Activated T-helper 9 cell treated with anti-CD3 and anti-CD28 coated beads, Interleukin-2, amount 50 U/mL, for 16 hours (primary cell): ENCODE data around the gene GMEB2.
A peak's percentile ranks its signal among the peaks of the same experiment; 100 is the strongest.
"Not testable (repeated sequence)": the region's sequence is repeated elsewhere in the genome, so short reads cannot be mapped to it uniquely, and the experiment has no call there.

Experiments
- DNase-seq: peaks from one replicate; pipeline ENCODE4 v3.0.0-alpha.2; 2020; ENCODE audit warnings: low read depth

The GMEB2 gene

DNA sequence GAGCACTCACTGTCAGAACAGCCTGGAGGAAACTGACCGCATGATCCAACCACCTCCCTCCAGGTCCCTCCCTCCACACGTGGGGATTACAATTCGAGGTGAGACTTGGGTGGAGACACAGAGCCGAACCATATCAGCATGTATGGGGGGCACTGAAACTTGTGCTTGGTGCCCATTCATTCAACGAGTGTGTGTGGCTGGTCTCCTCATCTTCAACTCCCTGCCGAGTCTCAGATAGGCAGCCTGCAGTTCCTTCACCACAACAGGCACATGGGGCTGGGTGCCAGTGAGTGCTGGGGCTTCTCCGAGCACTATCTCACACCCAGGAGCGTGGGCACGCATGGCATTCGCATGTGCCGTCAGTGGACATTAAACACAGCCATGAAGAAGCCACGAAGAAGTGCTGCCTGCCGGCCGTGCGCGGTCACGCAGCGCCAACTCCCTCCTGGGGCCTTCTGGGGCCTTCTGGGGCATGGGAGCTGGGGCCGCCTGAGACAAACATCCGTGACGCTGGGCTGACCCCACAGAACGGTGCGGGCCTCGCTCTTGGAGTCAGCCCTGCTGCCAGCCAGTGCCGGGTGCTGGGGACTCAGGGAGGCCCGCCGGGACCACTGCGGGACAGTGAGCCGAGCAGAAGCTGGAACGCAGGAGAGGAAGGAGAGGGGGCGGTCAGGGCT, 30.5 kb upstream of the GMEB2 start:
- DNase-seq: no peak

DNA sequence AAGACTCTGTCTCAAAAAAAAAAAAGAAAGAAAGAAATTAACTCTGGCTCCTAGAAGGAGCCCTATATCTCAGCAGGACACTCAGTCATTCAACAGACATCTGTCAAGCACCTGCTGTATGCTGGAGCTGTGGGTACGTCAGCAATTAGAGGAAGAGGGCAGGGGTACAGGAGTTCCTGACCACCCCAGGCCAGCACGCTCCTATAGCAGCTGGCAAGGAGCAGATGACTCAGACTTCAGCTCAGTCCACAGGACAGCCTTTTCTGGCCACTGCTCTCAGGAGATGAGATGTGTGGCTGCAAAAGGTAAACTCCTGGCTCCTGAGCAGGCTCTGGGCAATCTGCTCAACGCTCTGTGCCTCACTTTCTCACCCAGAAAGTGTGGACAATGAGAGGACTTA, 29.6 kb upstream of the GMEB2 start:
- no peak for DNase-seq

DNA sequence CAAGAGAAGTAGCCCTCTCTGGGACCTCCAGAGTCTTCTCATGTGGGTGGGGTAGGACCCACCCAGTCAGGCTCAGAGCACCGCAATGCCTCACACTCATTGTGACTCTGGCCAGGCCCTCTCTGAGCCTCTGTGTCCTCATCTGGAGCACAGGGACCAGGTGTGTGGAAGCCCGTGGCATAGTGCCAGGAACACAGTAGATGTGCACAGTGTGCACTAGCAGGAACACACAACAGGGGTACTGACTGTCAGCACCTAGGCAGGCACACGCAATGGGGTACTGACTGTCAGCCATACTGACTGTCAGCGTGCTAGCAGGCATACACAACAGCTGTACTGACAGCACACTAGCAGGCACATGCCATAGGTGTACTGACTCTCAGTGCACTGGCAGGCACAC, 28.3 kb upstream of the GMEB2 start:
- DNase-seq: no peak

DNA sequence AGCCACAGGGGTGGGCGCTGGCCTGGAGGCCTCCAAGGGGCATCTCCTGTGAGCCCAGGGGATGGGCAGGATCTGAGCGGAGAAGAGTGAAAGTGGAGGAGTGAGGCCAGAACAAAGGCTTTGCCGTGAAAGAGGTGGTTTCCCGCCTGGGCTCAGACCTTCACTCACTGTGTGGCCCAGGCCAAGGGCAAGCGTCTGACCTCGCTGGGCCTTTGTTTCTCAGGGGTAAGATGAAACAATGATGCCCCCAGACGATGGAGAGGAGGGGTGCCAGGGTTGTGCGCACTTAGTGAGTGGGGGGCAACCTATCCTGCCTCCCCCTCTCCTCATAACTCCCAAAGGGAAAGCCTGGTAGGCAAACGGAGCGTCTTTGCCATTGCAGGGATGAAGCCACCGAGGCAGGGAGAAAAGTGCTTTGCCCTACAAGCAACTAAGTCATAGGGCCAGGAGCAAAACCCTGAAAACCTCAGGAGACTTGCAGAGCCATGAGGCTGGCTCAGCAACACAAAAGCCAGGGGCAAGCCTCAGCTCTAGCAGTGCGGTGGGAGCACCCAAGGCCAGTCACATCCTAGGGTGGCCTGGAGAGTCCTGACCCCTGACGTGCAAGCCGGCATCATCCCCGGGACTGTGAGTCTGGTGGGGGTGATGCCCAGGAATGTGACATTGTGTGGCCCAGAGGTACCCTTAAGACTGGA, 27.2 kb upstream of the GMEB2 start:
- DNase-seq: no peak

DNA sequence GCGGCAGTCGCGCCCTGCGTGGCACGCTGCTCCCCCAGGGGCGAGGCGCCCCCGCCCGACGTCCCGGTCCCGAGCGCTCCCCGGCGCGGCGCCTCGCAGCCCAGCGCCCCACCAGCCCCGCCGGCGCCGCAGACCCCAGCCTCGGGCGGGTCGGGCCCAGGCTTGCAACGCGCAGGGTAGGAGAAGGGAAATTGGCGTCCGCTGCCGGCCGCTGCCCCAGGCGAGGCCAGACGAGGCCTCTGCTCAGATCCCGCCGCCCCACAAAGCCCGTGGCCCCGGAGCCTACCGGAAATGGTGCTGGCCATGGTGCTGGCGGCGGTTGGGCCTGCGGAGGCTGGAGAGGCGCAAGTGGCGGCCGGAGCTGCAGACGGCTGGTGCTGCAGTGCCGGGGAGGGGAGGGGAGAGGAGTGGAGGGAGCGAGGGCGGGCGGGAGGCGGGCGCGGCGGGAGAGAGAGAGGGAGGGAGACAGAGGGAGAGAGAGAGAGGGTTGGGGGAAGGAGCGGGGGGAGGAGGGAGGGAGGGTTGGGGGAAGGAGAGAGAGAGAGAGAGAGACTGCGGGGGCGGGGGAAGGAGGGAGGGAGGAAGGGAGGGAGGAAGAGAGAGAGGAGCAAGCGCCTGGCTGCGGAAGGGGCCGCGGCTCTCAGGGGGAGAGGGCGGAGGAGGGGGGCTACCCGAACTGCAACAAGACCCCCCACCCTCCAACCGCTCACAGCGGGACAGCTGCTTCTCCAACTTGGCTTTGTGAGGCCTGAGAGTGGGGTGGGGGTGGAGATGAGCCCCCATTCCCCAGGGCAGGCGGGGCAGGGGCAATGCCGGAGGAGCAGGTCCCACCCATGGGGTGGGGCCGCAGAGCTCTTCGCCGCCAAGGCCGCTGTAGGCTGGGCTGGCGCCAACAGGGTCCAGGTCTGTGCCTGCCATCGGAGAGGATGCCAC, 26.4 kb upstream of the GMEB2 start, which contains the start of gene STMN3:
Gene STMN3, minus strand, starts transcription at position 384 of the 933 bp plus-strand sequence. Its CDS starts 79 bp downstream, at position 305.
- DNase-seq: peak; percentile 53

DNA sequence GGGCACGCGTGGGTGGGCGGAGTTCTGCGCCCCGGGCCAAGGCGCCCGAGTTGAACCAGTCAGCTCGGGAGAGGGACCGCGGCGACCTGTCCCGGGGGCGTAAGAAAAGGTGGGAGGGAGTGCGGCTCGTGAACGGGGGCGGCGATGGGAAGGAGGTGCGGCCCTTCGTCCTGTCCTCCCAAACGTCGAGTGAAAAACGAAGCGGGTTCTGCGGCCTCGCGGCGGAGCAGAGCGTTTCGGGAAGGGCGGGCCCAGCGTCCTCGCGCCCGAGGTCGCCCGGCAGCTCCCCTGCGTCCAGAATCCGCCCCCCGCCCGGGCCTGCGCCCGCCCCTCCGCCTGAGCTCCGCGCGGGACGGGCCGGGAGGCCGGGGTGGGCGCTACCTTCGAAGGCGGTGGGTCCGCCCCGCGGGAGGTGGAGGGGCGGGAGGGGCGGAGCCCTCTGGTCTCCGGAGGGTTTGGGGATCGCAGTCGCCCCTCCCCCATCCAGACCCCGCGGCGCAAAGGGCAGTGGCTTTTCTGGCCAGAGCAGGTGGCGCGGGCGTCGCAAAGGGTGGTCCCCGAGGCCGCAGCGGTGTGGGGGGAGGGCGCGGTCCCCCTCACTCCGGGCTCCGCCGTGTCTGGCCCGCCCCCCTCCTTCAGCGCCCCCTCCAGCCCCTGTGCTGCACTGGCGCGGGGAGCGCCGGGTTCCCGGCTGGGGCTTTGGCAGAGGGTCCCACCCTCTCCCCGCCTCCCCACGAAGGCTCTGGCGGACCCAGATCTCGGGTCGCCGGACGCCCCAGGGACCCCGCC, 25.5 kb upstream of the GMEB2 start:
- DNase-seq: no peak

DNA sequence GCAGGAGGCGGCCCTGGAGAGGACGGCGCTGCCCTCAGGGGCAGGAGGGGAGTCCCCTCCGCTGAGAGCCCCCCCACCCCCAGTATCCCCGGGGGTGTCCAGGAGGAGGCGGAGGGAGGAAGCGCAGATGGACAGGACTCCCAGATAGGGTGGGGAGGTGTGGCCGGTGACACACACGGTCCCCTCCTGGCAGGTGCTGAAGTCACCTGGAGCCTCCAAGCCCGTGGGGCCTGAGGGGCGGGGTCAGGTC, 25.0 kb upstream of the GMEB2 start:
- DNase-seq: no peak

DNA sequence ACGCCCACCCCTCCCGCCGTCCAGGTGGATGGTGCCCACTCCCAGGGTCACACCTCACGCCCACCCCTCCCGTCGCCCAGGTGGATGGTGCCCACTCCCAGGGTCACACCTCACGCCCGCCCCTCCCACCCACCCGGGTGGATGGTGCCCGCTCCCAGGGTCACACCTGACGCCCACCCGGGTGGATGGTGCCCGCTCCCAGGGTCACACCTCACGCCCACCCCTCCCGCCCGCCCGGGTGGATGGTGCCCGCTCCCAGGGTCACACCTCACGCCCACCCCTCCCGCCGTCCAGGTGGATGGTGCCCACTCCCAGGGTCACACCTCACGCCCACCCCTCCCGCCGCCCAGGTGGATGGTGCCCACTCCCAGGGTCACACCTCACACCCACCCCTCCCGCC, 23.6 kb upstream of the GMEB2 start:
- not testable (repeated sequence) for DNase-seq

DNA sequence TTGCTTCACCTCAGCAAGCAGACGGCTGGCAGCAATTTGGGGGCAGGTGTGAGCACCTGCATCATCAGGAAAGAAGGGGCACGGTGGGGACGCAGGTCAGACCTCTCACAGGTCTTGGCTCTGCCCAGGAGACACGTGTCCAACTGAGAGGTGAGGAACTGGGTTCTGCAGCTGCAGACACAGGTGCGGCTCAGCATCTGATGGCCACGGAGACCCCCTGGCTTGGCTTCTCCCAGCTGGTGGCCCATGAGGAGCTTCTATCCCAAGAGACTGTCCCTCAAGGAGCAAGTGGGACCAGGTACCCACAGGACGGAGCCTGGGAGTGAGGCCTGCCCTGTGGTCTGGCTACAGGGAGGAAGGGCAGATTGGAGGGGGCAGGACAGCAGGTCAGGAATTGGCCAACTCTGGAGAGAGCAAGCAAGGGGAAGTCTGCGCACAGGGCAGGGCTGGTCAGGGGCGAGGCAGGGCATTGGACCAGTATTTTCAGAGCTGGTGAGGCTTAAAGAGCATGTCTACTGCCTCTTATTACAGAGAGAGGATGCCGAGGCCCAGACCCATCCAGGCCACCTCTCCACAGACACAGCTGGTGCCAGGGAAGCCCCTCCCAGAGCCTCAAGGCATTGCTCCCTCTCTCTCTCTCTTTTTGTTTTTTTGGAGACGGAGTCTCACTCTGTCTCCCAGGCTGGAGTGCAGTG, 22.1 kb upstream of the GMEB2 start:
- no peak for DNase-seq

DNA sequence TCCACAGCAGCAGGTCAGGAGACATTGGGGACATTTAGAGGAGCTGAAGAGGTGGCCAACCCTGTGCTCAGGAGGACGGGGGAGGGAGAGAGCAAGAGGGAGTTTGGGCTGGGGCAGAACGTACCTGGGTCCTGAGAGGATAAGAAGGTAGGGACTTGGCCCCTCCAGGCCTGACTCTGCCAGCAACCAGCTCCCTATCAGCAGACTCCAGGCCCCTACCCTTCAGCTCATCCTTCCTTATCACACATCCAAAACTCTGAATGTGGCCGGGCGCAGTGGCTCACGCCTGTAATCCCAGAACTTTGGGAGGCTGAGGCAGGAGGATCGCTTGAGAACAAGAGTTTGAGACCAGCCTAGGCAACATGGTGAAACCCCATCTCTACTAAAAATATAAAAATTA, 21.3 kb upstream of the GMEB2 start:
- DNase-seq: no peak

DNA sequence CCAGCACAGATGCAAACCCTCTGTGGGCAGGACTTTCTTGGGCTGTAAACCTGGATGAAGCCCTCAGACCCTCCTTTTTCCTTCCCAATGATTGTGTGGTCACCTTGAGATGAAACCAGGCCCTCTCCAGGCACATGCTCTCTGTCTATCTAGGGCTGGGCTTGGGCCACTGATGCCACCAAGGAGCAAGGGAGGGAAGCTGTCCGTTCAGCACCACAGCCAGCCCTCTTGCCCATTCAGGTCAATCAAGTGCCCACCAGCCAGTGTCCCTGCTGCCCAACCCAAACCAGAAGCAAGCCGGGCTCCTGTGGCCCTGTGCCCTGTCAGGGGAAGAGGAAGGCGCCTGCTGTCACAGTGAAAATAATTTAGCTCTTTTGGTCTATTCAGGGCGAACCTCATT, 18.3 kb upstream of the GMEB2 start:
- DNase-seq: no peak

DNA sequence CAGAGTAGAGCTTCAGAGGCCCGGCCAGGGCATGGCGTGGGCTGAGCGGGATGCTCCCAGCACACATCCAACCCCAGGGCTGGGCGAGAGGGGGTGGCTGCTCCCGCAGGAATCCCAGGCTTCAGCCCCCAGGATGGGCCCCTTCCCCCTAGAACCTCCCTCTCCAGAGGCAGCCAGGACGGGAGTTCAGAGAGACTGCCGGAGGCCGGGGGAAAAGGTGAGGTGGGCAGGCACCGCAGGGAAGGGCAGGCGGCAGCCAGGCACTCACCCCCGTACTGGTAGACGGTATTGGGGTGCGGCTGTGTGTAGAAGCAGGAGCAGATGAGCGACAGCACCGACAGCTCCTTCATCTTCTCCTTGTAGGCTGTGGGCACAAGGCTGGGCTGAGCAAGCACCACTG, 17.0 kb upstream of the GMEB2 start:
- DNase-seq: no peak

DNA sequence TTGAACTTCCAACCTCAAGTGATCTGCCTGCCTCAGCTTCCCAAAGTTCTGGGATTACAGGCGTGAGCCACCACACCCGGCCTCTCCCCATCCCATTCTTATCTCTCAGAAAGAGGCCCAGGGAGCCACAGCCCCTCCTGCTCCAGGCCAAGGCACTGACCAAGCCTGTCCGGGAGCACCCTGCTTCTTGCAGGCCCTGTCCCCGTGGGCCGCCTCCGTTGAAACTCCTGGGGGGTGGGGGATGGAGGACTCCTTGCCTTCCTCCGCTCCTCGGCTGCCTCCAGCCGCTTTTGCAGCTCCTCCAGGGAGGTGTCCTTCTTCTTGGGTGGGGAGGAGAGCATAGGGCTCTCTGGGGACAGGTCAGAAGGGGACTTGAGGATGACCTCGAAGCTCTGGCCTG, 16.6 kb upstream of the GMEB2 start:
- no peak for DNase-seq

DNA sequence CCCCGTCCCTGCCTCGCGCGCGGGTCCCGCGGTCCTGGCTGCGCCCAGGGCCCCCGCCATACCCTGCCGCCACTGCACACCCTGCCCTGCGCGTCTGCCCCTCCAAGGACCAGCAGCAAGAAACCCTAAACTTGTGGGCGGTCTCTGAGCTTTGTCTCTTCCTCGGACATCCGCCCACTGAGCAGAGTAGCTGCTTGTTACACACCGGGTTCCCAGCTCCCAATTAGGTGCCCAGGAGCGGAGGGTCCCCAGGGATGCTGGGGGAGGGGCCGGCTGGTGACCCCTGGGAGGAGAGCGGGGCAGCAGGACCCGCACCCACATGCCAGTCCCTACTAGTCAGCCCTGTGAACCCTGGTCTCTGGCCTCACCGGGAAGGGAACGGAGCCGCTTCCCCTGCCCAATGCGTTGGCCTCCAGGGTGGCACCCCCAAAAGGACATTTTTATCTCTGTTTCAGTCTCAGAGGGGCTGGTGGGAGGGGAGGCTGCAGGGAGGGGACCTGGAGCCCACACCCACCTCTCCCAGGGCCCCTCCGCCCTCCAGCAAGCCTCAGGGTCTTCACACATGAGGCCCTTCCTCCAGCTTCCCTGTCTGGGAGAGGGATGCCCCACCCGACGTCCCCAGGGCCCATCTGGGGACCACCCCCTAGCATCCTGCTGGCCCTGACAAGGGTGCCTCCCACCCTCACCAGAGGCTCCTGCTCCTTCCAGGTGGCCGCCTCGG, 15.8 kb upstream of the GMEB2 start:
- DNase-seq: no peak

DNA sequence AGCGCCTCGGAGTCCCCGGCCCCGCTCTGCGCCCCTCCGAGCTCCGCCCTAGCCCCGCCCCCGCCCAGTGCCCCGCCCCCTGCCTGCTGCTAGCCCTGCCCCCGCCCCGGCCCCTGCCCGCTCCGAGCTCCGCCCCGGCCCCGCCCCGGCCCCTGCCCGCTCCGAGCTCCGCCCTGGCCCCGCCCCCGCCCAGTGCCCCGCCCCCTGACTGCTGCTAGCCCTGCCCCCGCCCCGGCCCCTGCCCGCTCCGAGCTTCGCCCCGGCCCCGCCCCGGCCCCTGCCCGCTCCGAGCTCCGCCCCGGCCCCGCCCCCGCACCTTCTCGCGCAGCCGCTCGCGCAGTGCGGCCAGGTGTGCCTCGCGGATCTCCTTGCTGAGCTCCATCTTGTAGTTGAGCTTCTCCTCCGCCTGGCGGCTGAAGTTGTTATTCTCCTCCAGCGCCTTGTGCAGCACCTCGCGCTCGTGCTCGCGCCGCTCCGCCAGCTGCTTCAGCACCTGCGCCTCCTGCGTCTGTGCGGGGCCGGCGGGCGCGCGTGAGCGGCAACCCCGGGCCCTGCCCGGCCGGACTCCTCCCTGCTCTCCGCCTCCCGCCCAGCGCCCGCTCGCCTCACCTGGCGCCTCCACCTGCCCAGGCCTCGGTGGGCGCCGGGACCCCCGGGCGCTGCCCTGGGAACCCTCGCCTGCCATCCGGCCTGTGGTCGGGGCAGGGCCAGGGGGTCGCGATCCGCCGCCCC, 15.1 kb upstream of the GMEB2 start:
- peak; percentile 97 for DNase-seq

DNA sequence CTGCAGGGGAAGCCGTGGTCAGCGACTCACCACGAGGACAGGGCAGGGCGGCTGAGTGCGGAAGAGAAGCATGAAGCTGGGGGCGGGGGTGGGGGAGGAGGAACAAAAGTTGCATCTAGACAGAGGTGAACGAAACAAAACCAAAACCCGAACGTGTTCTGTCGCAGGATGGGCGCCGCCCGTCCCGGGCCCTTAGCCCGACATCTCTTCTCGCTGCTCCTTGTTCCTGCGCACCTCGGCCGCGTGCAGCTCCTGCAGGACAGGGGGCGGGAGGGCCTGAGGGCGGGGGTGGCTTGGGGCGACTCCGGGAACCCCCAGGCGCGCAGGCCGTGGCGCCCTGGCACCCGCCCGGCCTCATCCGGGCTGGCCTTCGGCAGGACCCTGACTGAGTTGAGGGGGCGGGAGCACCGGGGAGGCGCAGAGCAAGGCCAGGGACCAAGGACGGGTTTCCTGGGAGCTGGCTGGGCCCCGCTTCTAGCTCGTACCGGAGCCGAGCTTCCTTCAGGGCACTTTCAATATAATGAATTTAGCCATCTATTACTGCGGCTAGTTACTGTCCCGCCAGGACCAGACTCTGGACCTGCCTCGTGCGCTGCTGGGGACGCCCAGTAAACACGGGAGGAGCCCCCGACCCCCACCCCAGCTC, 14.4 kb upstream of the GMEB2 start:
- no peak for DNase-seq

DNA sequence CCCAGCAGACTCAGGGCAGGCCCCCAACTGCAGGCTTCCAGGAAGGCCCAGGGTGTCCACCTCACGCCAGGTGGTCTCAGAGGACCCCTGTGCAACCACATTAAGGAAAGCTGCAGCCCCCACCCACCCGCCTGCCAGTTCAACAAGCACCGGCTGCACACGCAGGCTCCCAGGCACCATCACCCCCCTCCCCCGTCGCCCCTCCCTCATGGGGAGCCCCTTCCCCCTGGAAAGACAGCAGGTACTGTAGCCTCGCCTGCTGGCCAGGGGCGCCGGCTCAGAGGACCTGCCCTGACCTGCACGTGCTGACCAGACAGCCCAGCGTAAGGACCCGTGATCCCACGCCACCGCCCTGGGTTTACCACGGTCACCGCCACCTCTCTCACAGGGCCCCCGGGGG, 13.8 kb upstream of the GMEB2 start:
- DNase-seq: not testable (repeated sequence)

DNA sequence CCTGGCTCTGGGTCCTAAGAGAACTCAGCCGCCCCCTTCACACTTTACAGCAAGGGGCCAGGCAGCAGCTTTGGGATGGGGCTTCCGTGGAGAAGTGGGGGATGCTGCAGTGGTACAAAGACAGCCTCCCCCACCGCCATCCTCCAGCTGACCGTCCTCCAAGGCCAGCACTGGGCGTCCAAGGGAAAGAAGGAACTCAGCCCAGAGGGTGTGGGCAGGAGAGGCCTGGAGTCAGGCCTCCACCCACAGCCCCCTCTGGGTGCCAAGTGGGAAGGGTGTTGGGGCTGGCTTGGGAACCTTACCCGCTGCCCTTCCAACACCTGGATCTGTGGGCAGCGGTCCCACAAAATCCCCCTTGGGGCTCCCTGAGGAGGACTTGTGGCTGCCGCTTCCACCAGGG, 13.2 kb upstream of the GMEB2 start:
- no peak for DNase-seq

DNA sequence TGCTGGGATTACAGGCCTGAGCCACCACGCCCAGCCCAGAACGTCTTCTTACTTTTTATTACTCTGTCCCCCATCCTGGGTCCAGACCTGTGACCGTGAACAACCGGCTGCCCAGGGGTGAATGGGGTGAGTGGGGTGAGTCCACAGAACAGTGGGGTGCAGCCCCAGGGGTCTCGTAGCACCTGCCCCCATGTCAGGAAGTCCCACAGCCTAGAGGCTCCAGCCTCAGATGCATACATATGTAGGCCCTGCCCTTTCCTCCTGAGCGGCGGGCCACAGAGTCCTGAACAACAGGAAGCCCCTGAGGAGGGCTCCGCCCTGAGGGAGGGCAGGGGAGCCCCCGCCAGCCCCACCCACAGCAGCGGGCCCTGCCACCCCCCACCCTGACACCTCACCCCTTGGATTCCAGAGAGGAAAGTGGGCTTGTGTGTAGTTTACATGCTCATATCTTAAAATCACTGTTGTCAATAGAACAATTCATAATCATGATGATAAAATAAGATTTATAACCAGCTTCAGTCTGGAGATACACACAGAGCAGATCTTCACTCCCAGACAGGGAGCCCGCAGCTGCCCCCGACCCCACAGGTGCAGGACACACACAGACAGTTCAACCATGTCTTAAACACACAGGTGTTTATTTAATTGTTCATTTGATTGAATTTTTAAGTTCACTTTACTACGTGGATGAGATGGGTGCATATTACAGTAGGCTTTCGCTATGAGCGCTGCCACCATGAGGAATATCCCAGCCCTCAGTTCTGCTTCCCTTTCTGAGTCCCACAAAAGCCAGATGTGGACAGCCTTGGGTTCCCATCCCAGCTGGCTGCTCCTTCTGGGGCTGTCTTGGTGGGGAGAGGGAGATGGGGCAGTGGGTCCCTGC, 12.4 kb upstream of the GMEB2 start:
- no peak for DNase-seq
